GM06990 (cell line): ENCODE results near the gene AREL1.

Source experiments
- DNase-seq: peaks from one replicate; pipeline ENCODE4 v3.0.0-alpha.2; 2011; ENCODE audit not compliant: insufficient read length; ENCODE audit errors: extremely low read depth
- H3K27me3 ChIP-seq: replicated peaks from 2 replicates; pipeline ENCODE4 v1.6.0; 2011; ENCODE audit warnings: low read length; ENCODE audit not compliant: control insufficient read depth, insufficient read depth
- H3K36me3 ChIP-seq: 2 replicates; pipeline ENCODE4 v1.5.1; 2011; ENCODE audit warnings: low read length; ENCODE audit not compliant: control insufficient read depth, insufficient read depth
- H3K4me3 ChIP-seq: replicated peaks from 2 replicates; pipeline ENCODE4 v1.5.1; 2011; ENCODE audit warnings: low read depth, mild to moderate bottlenecking, control low read depth, low read length
- TF ChIP-seq, protein P1 (sequence below): IDR thresholded peaks from 2 replicates; pipeline ENCODE4 v1.5.1; 2011; ENCODE audit warnings: low read length, control low read depth, mild to moderate bottlenecking, inconsistent platforms; ENCODE audit not compliant: insufficient read depth, poor library complexity, severe bottlenecking

AREL1 gene

DNA sequence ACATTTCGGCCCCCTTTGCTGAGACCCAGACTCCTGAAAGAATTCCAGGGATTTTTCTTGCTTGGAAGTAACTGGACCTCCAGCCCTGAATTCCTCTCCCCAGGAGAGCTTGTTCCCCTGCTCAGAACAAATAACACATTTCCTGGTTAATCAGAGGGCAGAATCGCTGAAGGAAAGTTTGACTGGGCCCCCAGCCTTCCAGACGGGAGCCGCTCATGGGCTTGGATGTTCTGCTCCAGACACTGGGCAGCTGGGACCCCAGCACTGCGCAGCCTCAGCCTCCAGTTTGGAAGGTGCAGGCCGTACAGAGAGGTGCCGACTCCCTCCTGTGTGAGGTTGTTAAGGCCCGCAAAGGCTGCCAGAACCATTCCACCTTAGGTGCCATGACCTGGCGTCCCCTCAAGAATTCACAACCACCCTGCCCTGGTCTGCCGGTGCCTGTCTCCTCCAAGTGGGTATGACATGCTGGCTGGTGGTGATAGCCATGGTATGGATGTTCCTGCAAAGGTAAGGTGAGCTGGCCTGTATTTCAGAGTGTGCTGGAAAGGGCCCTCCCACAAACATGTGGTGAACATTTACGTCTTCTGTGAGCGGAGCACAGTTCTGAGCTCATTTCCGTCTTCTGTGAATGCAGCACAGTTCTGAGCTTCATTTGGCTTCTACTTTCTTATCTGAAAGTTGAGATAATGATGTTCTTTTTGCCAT, 95.7 kb downstream of the AREL1 start:
- Histone ChIP-seq H3K4me3 (no peak overlapping the region), H3K36me3 (no peaks in the 10 kb centered on the region), H3K27me3 (no peaks in the 10 kb centered on the region)
- no peak for DNase-seq
- TF ChIP-seq, protein P1, sequence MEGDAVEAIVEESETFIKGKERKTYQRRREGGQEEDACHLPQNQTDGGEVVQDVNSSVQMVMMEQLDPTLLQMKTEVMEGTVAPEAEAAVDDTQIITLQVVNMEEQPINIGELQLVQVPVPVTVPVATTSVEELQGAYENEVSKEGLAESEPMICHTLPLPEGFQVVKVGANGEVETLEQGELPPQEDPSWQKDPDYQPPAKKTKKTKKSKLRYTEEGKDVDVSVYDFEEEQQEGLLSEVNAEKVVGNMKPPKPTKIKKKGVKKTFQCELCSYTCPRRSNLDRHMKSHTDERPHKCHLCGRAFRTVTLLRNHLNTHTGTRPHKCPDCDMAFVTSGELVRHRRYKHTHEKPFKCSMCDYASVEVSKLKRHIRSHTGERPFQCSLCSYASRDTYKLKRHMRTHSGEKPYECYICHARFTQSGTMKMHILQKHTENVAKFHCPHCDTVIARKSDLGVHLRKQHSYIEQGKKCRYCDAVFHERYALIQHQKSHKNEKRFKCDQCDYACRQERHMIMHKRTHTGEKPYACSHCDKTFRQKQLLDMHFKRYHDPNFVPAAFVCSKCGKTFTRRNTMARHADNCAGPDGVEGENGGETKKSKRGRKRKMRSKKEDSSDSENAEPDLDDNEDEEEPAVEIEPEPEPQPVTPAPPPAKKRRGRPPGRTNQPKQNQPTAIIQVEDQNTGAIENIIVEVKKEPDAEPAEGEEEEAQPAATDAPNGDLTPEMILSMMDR: no peak

DNA sequence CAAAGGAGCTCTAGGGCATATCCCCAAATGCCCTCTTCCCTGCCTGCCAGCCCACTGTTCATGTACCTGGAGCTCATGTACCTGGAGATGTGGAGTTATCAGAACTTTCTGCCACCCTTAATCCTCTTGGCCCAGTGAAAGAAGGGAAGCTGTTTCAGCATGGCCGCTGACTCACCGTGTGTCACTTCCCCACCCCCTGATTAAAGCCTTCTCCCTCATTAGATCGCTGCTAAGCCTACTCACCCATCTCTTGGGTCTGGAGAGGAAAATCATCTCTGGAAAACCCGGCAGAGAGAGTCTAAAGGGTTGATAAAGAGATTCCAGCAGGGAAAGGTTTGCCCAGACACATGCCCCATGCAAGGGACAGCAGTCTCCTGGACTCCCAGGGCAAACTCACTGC, 96.4 kb downstream of the AREL1 start:
- no peak for DNase-seq
- no peaks in the 10 kb centered on the region; the same call in 1 of the 2 replicates for H3K27me3 ChIP-seq
- TF ChIP-seq, protein P1: no peak

DNA sequence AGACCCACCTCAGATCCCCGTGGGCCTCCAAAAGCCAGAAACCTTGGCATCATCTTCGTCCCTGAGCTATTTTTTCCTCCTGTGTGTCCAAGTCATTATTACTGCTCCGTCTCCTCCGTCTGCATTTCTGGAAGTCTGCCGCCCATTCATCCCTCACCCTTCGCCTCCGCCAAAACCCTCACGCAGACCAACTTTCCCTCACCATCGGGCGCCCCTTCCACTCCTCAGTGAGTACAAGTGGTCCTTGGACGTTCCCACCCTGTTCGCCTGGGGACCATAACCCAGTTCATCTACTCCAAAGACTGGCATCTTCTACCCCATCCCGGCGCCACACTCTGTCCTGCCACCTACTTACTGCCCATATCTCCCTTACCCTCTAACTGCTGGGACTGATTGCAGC, 97.1 kb downstream of the AREL1 start:
- no peaks in the 10 kb centered on the region for H3K36me3 ChIP-seq
- TF ChIP-seq, protein P1: no peak
- H3K27me3 ChIP-seq: no peaks in the 10 kb centered on the region; the same call in 1 of the 2 replicates
- DNase-seq: no peak
- H3K4me3 ChIP-seq: no peak overlapping the region

More for the DNA sequence above, 96.4 kb downstream of the AREL1 start:
- no peaks in the 10 kb centered on the region for H3K36me3 ChIP-seq
- H3K4me3 ChIP-seq: no peak overlapping the region

DNA sequence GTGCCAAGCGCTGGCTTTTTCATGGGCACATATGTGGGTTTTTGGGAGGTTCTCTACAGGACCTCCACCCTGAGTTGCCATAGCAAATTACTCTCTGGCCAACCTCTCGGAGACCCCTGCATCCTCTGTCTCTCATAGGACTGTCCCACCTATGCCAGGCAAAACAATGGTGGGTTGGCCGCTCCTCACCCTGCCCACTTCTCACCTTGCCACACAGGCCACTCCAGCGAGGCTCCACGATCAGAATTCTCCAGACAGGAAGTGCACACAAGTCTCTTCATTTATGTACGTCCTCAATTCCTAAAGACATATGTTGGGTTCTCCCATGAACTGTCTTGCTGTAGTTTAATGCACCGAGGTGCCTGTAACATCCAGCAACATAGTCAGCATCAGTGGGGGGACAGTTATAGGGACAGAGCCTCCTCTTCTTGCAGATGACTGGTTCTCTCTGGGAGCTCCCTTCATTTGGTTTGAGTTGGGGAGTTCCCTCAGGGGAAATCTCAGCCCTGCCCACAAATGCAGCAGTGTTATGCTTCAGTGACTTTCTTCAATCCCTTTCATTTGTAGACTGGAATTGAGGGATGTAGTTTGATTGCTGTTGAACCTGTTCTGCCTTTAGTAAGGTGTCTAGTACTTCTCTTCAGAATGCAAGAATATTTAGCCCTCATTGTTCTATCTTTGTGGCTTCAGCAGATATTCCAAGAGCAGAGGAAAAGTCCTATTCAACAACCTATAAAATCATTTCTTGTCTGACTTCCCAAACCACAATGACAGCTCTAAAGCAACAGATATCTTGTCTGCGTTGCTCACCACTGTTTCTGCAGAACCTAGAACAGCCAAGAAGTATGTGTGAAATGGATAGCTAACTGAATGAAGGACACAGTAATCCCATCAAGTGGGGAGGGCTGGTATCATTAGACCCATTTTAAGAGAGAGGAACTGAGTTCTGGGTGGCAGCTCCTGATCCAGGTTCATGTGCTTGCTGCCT, 98.1 kb downstream of the AREL1 start:
- H3K27me3 ChIP-seq: no peaks in the 10 kb centered on the region; the same call in 1 of the 2 replicates
- TF ChIP-seq, protein P1: no peak
- no peak for DNase-seq
- H3K36me3 ChIP-seq: no peaks in the 10 kb centered on the region
- H3K4me3 ChIP-seq: no peak overlapping the region

DNA sequence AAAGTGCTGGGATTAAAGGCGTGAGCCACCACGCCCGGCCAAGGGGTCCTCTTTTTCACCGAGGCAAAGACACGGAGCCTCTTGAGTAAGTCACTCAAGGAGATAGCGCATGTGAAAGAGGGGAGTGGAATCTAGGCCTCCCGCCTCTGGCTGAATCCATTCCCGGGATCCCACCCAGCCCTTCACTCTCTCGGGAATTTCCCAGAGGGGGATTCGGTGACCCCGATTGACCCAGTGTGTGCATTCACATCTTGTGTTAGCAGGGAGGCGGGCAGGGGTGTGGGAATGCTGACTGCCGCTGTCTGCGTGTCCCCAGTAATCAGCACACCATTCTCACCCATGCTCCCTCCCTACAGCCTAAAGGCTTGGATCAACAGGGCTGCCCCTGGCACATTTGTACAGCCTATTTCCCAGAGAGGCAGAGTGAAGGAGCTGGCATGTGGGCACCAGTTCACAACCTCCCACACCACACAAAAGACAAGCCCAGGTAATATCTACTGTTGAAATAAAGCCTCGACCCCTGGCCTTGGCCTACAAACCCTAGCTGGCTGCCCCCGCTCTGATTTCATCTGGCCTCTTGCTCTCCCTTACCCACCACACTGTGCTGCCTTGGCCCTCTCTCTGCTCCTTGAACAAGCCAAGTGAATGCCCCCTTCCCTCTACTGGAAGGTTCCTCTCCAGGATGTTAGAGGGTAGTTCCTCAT, 99.5 kb downstream of the AREL1 start:
- Histone ChIP-seq H3K4me3 (no peak overlapping the region), H3K27me3 (no peaks in the 10 kb centered on the region; the same call in 1 of the 2 replicates), H3K36me3 (no peaks in the 10 kb centered on the region)
- no peak for DNase-seq
- TF ChIP-seq, protein P1: no peak
